HCT116 (cell line): ENCODE data around the gene YBX2. TPM values are rescaled to one million over a fixed set of nuclear protein-coding genes. Genes with fewer than 3 reads are reported as not detected.

Source experiments
- ATAC-seq: fragments of 200-7000 bp; cut with Tn5 transposase; 2 replicates; pipeline ENCODE4 v1.9.1; 2020; ENCODE audit warnings: mild to moderate bottlenecking, moderate library complexity
- BruUV-seq: library from RNA; stranded (reverse); fragments of 400-500 nt; replicated peaks from 2 replicates; lab custom pipeline; 2021; lab: Mats Ljungman, UMichigan
- CTCF ChIA-PET: fragments of 300-600 bp; sonication (Branson Sonifier 250); formaldehyde crosslinking; loops from one replicate; lab custom pipeline; 2021; ENCODE audit warnings: antibody characterized with exemption; lab: Charles Lee
- POLR2A ChIA-PET: fragments of 300-600, 350-600 bp; sonication (Branson Sonifier 250); formaldehyde crosslinking; loops from one replicate; lab custom pipeline; 2021; ENCODE audit warnings: antibody characterized with exemption; lab: Charles Lee
- RAD21 ChIA-PET, 2 experiments: fragments of 300-600 bp; sonication (Branson Sonifier 250); formaldehyde crosslinking; loops; one replicate each; lab custom pipeline; 2023; ENCODE audit warnings: low total read pairs in 2 of 2; ENCODE audit not compliant: uncharacterized antibody in 2 of 2, unreplicated experiment in 2 of 2, low non-redundant PET in 1 of 2; lab: Charles Lee
- DNase-seq: peaks from one replicate; pipeline ENCODE4 v3.0.0-alpha.2; 2010; ENCODE audit warnings: low read depth, low spot score
- H2AFZ ChIP-seq: fragments of 200-600 bp; shearing (Covaris generic), sonication (generic); 2 replicates; pipeline ENCODE4 v1.6.1; 2017; ENCODE audit warnings: low read depth, mixed run types, mixed read lengths, antibody characterized with exemption, low read length; ENCODE audit not compliant: poor library complexity, severe bottlenecking
- H3K27ac ChIP-seq: 2 replicates; pipeline ENCODE4 v1.5.1; 2012; ENCODE audit warnings: low read depth, low read length
- H3K27me3 ChIP-seq: fragments of 200-600 bp; sonication (generic); 2 replicates; pipeline ENCODE4 v1.6.1; 2016; ENCODE audit warnings: mixed run types, low read length, mixed read lengths; ENCODE audit not compliant: insufficient read depth
- H3K36me3 ChIP-seq, 2 experiments: fragments of 200-500 bp in 1 of 2; fragments of 200-600 bp in 1 of 2; sonication (Bioruptor generic) in 1 of 2; sonication (generic) in 1 of 2; 2 replicates each; pipeline versions ENCODE4 v1.5.1 to v1.6.1; 2014 to 2016; ENCODE audit warnings: low read length in 2 of 2, inconsistent platforms in 1 of 2, mixed read lengths in 1 of 2, mixed run types in 1 of 2; ENCODE audit not compliant: insufficient read depth in 2 of 2, control insufficient read depth in 1 of 2
- H3K4me1 ChIP-seq, 2 experiments: fragments of 200-600 bp in 1 of 2; sonication (generic) in 1 of 2; 2 replicates each; pipeline versions ENCODE4 v1.5.1 to v1.6.1; 2012 to 2017; ENCODE audit warnings: low read length in 2 of 2, inconsistent platforms in 1 of 2, mild to moderate bottlenecking in 1 of 2, mixed read lengths in 1 of 2, mixed run types in 1 of 2, moderate library complexity in 1 of 2; ENCODE audit not compliant: insufficient read depth in 2 of 2, control insufficient read depth in 1 of 2
- H3K4me2 ChIP-seq: fragments of 200-600 bp; sonication (generic); 2 replicates; pipeline ENCODE4 v1.6.1; 2017; ENCODE audit warnings: mixed run types, low read length, mixed read lengths
- H3K4me3 ChIP-seq, 2 experiments: fragments of 200-600 bp in 1 of 2; sonication (generic) in 1 of 2; replicated peaks in 1 of 2; 2 replicates each; pipeline ENCODE4 v1.5.1; 2011 to 2016; ENCODE audit warnings: low read length in 2 of 2, control low read depth in 1 of 2, low read depth in 1 of 2, mild to moderate bottlenecking in 1 of 2, mixed read lengths in 1 of 2, mixed run types in 1 of 2
- H3K79me2 ChIP-seq: fragments of 200-600 bp; sonication (generic); 2 replicates; pipeline ENCODE4 v1.6.1; 2017; ENCODE audit warnings: mild to moderate bottlenecking, mixed run types, low read length, moderate library complexity, mixed read lengths; ENCODE audit not compliant: insufficient read depth
- H3K9ac ChIP-seq: fragments of 200-600 bp; sonication (generic); 2 replicates; pipeline ENCODE4 v1.6.1; 2016; ENCODE audit warnings: low read length, mixed read lengths
- H3K9me2 ChIP-seq: fragments of 200-600 bp; sonication (generic), shearing (Covaris generic); 2 replicates; pipeline ENCODE4 v1.6.1; 2017; ENCODE audit warnings: mixed run types, mild to moderate bottlenecking, moderate library complexity; ENCODE audit not compliant: insufficient read depth
- H3K9me3 ChIP-seq, 2 experiments: fragments of 200-500 bp in 1 of 2; fragments of 200-600 bp in 1 of 2; sonication (Bioruptor generic) in 1 of 2; sonication (generic) in 1 of 2; 2 replicates each; pipeline ENCODE4 v1.6.1; 2014 to 2017; ENCODE audit warnings: low read length in 2 of 2, mixed read lengths in 2 of 2, inconsistent platforms in 1 of 2, low read depth in 1 of 2, mild to moderate bottlenecking in 1 of 2, mixed run types in 1 of 2, moderate library complexity in 1 of 2; ENCODE audit not compliant: control insufficient read depth in 1 of 2, insufficient read depth in 1 of 2
- H4K20me1 ChIP-seq: fragments of 200-600 bp; sonication (generic), shearing (Covaris generic); 2 replicates; pipeline ENCODE4 v1.6.1; 2017; ENCODE audit warnings: mixed run types, mild to moderate bottlenecking, moderate library complexity; ENCODE audit not compliant: insufficient read depth
- ATF3 ChIP-seq: IDR thresholded peaks from 2 replicates; pipeline ENCODE4 v1.6.1; 2012
- EGR1 ChIP-seq: IDR thresholded peaks from 2 replicates; pipeline ENCODE4 v1.6.1; 2012; ENCODE audit warnings: low read depth
- JUND ChIP-seq: IDR thresholded peaks from 2 replicates; pipeline ENCODE4 v1.6.1; 2012
- POLR2A ChIP-seq: IDR thresholded peaks from 2 replicates; pipeline ENCODE4 v1.7.0; 2011; ENCODE audit warnings: borderline replicate concordance; ENCODE audit not compliant: insufficient read depth, insufficient read length; ENCODE audit errors: extremely low read depth
- POLR2AphosphoS5 ChIP-seq: IDR thresholded peaks from 2 replicates; pipeline ENCODE4 v1.6.1; 2011; ENCODE audit warnings: mild to moderate bottlenecking, low read depth, low read length, moderate library complexity
- REST ChIP-seq: IDR thresholded peaks from 2 replicates; pipeline ENCODE4 v1.6.1; 2012; ENCODE audit warnings: low read depth
- SIN3A ChIP-seq: IDR thresholded peaks from 2 replicates; pipeline ENCODE4 v1.6.1; 2012; ENCODE audit warnings: low read depth
- SP1 ChIP-seq: IDR thresholded peaks from 2 replicates; pipeline ENCODE4 v1.6.1; 2012; ENCODE audit warnings: low read depth
- SRF ChIP-seq: IDR thresholded peaks from 2 replicates; pipeline ENCODE4 v1.6.1; 2012; ENCODE audit warnings: low read depth
- TCF7L2 ChIP-seq: IDR thresholded peaks from 2 replicates; pipeline ENCODE4 v1.7.0; 2011; ENCODE audit warnings: borderline replicate concordance, inconsistent platforms; ENCODE audit not compliant: insufficient read depth, insufficient read length; ENCODE audit errors: extremely low read depth
- YY1 ChIP-seq: IDR thresholded peaks from 2 replicates; pipeline ENCODE4 v1.6.1; 2011; ENCODE audit warnings: low read length, low read depth, moderate library complexity, mild to moderate bottlenecking; ENCODE audit not compliant: insufficient replicate concordance; ENCODE audit errors: extremely low read depth
- ZFX ChIP-seq: fragments of 450-650 bp; IDR thresholded peaks from 2 replicates; pipeline ENCODE4 v1.6.1; 2017
- ZNF274 ChIP-seq: fragments of 200-500 bp; sonication (Bioruptor generic); IDR thresholded peaks from 2 replicates; pipeline ENCODE4 v1.6.1; 2014; ENCODE audit warnings: mild to moderate bottlenecking, low read depth, low read length, inconsistent platforms
- intact Hi-C: fragments of 100-400 bp; cut with micrococcal nuclease; formaldehyde crosslinking; loops from 2 replicates; pipeline ENCODE4 v1.10.0; 2022
- total RNA-seq: library from RNA; stranded (reverse); gene quantifications from one replicate; pipeline ENCODE4 v1.2.1, GENCODE V29; 2021; ENCODE audit not compliant: unreplicated experiment

The YBX2 gene
- total RNA-seq, 1 experiment from 2014 or later = 2.3 TPM

- H3K27me3 ChIP-seq = no peaks in the 10 kb centered on the region
- RAD21 ChIA-PET = no interaction called here
- peak overlapping the region; percentile 89 for H3K4me2 ChIP-seq
- TF ChIP-seq POLR2AphosphoS5 = no peak
- peak; percentile 43 for TF ChIP-seq ZFX
- no peak for TF ChIP-seq SIN3A
- TF ChIP-seq JUND = no peak
- TF ChIP-seq, all 23 proteins: peak for 1
- Histone ChIP-seq H3K36me3 (peaks cover 13 to 15% of the 10 kb centered on the region in 2 experiments; a peak in 3 of 4 replicates), H3K9ac (peak overlapping the region; percentile 99), H4K20me1 (no peaks in the 10 kb centered on the region), H2AFZ (no peak overlapping the region), H3K27ac (peak overlapping the region; percentile 84), H3K9me2 (no peaks in the 10 kb centered on the region), H3K9me3 (no peaks in the 10 kb centered on the region), H3K4me1 (peaks cover 13 to 25% of the 10 kb centered on the region in 2 experiments), H3K79me2 (peaks cover 79% of the 10 kb centered on the region), H3K4me3 (peak overlapping the region; percentile 82 to 99)
- DNase-seq (no peak), ATAC-seq (peak; percentile 4)
- intact Hi-C loops = loop anchor here (5.0 kb wide), 1 partner anchor 56 kb away; the partner anchor contains the start of gene EIF5A
- ChIA-PET POLR2A (interaction anchor here (1.0 to 2.0 kb wide), 3 partner anchors 9 to 17 kb away, joined by 3 to 7 read pairs (median 5); partner anchors contain the start of genes DVL2 and GABARAP), CTCF (interaction anchor here (0.6 to 1.0 kb wide), 3 partner anchors 9 to 205 kb away, joined by 3 to 5 read pairs (median 4); partner anchors contain the start of gene GABARAP)
- BruUV-seq = no TSS peak
These were observed 43.5 kb downstream of the YBX2 start for GRCh38 chr17:7250695-7251627.

GRCh38 chr17:7249830-7250229 is 44.6 kb downstream of the YBX2 start:
- no TSS peak for BruUV-seq
- Histone ChIP-seq H3K9me3 (no peaks in the 10 kb centered on the region), H3K4me1 (peaks cover 13 to 25% of the 10 kb centered on the region in 2 experiments), H4K20me1 (no peaks in the 10 kb centered on the region), H3K9ac (peak overlapping the region; percentile 99), H3K27me3 (no peaks in the 10 kb centered on the region), H3K27ac (peak overlapping the region; percentile 84; the same call in 1 of the 2 replicates), H3K79me2 (peaks cover 80% of the 10 kb centered on the region), H3K36me3 (peaks cover 16 to 17% of the 10 kb centered on the region in 2 experiments; a peak in 3 of 4 replicates), H3K9me2 (no peaks in the 10 kb centered on the region), H3K4me2 (peak overlapping the region; percentile 89), H3K4me3 (peak overlapping the region; percentile 82 to 99), H2AFZ (no peak overlapping the region)
- intact Hi-C loops = loop anchor here (5.0 kb wide), 1 partner anchor 57 kb away; the partner anchor contains the start of gene EIF5A
- ChIA-PET CTCF (no interaction called here), RAD21 (no interaction called here), POLR2A (no interaction called here)
- TF ChIP-seq ATF3 (no peak), YY1 (no peak), SP1 (no peak), TCF7L2 (no peak), REST (no peak), POLR2A (no peak), ZFX (no peak), ZNF274 (no peak), JUND (no peak), EGR1 (no peak), SRF (no peak)
- ATAC-seq (no peak), DNase-seq (no peak)
